ENCODE data around the gene BCL2L11. TPM values are rescaled to one million over a fixed set of nuclear protein-coding genes. Genes with fewer than 3 reads are reported as not detected.

Gene BCL2L11
- total and polyA plus RNA-seq, 10 of the 15 experiments (the other 5 are each of a cell fraction or from before 2014, with no cell fraction given) = 0.29 to 10.1 (median 1.1) TPM

DNA sequence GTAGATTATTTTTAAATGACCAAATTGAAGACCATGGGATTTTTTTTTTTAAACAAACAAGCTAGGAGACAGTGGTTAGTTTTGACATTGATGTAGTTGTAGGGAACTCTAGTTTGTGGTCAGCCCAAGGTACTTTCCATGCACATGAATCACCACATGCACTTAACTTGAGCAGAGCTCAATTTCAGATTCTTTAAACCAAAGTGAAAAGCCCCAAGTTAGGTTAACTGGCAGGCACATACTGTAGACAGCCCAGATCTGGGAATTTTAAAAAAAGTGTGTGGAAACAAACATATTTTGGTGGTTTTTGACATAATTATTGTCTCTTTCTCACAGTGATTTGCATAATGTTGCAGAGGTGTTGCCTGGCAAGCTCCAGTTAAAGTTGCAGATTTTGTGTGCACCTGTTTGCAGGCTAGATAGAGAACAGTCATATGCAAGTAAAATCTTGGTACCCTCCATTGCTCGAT is 88.4 kb downstream of the BCL2L11 start:
- ChIA-PET SMC1A (ENCODE audit: uncharacterized antibody, unreplicated experiment) (interaction anchor here (0.5 to 3.5 kb wide), 23 partner anchors 10 to 488 kb away, joined by 3 to 113 read pairs (median 4); no protein-coding TSS in a partner anchor), POLR2A (interaction anchor here (1.0 to 2.2 kb wide), 9 partner anchors 9 to 88 kb away, joined by 3 to 39 read pairs (median 8); partner anchors contain the start of gene BCL2L11), CTCF (interaction anchor here (0.8 to 2.2 kb wide), 9 partner anchors 10 to 461 kb away, joined by 3 to 28 read pairs (median 5); no protein-coding TSS in a partner anchor), RAD21 (ENCODE audit: unreplicated experiment) (interaction anchor here (0.7 to 3.5 kb wide), 20 partner anchors 10 to 533 kb away, joined by 3 to 139 read pairs (median 6); partner anchors contain the start of genes BCL2L11 and BUB1)
- H3K79me2 ChIP-seq (ENCODE audit: control insufficient read depth, insufficient read depth, low read length) = no peaks in the 10 kb centered on the region
- no TSS peak for BruUV-seq (replicated peaks)
- WGBS (ENCODE audit: insufficient coverage, insufficient replicate concordance, low lambda C conversion rate, missing lambda C conversion rate) = 0% methylated on average over 1 of the region's 1 CpG
- H3K4me3 ChIP-seq = no peak overlapping the region
- in situ Hi-C loops (cut with MboI) = loop anchor here (25.0 kb wide), 1 partner anchor 347 kb away; no protein-coding TSS in a partner anchor
- no peak overlapping the region for H3K9ac ChIP-seq (ENCODE audit: control insufficient read depth, insufficient read depth, low read length)
- peaks cover 7% of the 10 kb centered on the region for H3K4me1 ChIP-seq (ENCODE audit: control insufficient read depth, insufficient read depth, low read length)
- FAIRE-seq (peak; percentile 90), ATAC-seq (peak; percentile 95), DNase-seq (ENCODE audit: low read depth, low spot score) (peak; percentile 97)
- H3K27ac ChIP-seq (ENCODE audit: control insufficient read depth, insufficient read depth) = no peak overlapping the region
- H3K4me2 ChIP-seq (ENCODE audit: control insufficient read depth, insufficient read depth) = no peak overlapping the region
- no peaks in the 10 kb centered on the region for H3K27me3 ChIP-seq (replicated peaks in 1 of 2; ENCODE audit: control insufficient read depth in 2 of 2, insufficient read depth in 2 of 2, low read length in 1 of 2)
- no peaks in the 10 kb centered on the region for H3K36me3 ChIP-seq (ENCODE audit: control insufficient read depth in 2 of 2, insufficient read depth in 2 of 2, low read length in 1 of 2)
- peaks cover 4% of the 10 kb centered on the region for H3K9me3 ChIP-seq (replicated peaks; ENCODE audit: control insufficient read depth, insufficient read depth, low read length)
- no peak overlapping the region for H2AFZ ChIP-seq (ENCODE audit: control insufficient read depth, low read depth, low read length)
- intact Hi-C loops (cut with micrococcal nuclease; ENCODE audit: unreplicated experiment) = loop anchor here (1.0 to 2.0 kb wide), 3 partner anchors 10 to 30 kb away; no protein-coding TSS in a partner anchor
- no peaks in the 10 kb centered on the region for H4K20me1 ChIP-seq (ENCODE audit: control insufficient read depth, insufficient read depth)
- peak; percentile 95 for TF ChIP-seq MTA2 (IDR thresholded peaks at IDR 0.05; ENCODE audit: low read depth)
- TF ChIP-seq TCF3 (IDR thresholded peaks at IDR 0.05; ENCODE audit: borderline replicate concordance, insufficient read depth, low read depth, low read length) = no peak
- TF ChIP-seq, protein P1, sequence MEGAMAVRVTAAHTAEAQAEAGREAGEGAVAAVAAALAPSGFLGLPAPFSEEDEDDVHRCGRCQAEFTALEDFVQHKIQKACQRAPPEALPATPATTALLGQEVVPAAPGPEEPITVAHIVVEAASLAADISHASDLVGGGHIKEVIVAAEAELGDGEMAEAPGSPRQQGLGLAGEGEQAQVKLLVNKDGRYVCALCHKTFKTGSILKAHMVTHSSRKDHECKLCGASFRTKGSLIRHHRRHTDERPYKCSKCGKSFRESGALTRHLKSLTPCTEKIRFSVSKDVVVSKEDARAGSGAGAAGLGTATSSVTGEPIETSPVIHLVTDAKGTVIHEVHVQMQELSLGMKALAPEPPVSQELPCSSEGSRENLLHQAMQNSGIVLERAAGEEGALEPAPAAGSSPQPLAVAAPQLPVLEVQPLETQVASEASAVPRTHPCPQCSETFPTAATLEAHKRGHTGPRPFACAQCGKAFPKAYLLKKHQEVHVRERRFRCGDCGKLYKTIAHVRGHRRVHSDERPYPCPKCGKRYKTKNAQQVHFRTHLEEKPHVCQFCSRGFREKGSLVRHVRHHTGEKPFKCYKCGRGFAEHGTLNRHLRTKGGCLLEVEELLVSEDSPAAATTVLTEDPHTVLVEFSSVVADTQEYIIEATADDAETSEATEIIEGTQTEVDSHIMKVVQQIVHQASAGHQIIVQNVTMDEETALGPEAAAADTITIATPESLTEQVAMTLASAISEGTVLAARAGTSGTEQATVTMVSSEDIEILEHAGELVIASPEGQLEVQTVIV (IDR thresholded peaks at IDR 0.05; ENCODE audit: borderline replicate concordance, partially characterized antibody) = no peak
- TF ChIP-seq BHLHE40 (IDR thresholded peaks at IDR 0.05; ENCODE audit: borderline replicate concordance in 1 of 2, low read depth in 2 of 2, low read length in 1 of 2) = peak; percentile 94 to 96
- no peak for TF ChIP-seq TCF12 (IDR thresholded peaks at IDR 0.05; ENCODE audit: low read depth, low read length)
- TF ChIP-seq, protein P2, sequence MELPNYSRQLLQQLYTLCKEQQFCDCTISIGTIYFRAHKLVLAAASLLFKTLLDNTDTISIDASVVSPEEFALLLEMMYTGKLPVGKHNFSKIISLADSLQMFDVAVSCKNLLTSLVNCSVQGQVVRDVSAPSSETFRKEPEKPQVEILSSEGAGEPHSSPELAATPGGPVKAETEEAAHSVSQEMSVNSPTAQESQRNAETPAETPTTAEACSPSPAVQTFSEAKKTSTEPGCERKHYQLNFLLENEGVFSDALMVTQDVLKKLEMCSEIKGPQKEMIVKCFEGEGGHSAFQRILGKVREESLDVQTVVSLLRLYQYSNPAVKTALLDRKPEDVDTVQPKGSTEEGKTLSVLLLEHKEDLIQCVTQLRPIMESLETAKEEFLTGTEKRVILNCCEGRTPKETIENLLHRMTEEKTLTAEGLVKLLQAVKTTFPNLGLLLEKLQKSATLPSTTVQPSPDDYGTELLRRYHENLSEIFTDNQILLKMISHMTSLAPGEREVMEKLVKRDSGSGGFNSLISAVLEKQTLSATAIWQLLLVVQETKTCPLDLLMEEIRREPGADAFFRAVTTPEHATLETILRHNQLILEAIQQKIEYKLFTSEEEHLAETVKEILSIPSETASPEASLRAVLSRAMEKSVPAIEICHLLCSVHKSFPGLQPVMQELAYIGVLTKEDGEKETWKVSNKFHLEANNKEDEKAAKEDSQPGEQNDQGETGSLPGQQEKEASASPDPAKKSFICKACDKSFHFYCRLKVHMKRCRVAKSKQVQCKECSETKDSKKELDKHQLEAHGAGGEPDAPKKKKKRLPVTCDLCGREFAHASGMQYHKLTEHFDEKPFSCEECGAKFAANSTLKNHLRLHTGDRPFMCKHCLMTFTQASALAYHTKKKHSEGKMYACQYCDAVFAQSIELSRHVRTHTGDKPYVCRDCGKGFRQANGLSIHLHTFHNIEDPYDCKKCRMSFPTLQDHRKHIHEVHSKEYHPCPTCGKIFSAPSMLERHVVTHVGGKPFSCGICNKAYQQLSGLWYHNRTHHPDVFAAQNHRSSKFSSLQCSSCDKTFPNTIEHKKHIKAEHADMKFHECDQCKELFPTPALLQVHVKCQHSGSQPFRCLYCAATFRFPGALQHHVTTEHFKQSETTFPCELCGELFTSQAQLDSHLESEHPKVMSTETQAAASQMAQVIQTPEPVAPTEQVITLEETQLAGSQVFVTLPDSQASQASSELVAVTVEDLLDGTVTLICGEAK (IDR thresholded peaks at IDR 0.05; ENCODE audit: borderline replicate concordance) = no peak
- no peak for TF ChIP-seq ASH2L (IDR thresholded peaks at IDR 0.05; ENCODE audit: borderline replicate concordance, low read depth)
- TF ChIP-seq, protein P3, sequence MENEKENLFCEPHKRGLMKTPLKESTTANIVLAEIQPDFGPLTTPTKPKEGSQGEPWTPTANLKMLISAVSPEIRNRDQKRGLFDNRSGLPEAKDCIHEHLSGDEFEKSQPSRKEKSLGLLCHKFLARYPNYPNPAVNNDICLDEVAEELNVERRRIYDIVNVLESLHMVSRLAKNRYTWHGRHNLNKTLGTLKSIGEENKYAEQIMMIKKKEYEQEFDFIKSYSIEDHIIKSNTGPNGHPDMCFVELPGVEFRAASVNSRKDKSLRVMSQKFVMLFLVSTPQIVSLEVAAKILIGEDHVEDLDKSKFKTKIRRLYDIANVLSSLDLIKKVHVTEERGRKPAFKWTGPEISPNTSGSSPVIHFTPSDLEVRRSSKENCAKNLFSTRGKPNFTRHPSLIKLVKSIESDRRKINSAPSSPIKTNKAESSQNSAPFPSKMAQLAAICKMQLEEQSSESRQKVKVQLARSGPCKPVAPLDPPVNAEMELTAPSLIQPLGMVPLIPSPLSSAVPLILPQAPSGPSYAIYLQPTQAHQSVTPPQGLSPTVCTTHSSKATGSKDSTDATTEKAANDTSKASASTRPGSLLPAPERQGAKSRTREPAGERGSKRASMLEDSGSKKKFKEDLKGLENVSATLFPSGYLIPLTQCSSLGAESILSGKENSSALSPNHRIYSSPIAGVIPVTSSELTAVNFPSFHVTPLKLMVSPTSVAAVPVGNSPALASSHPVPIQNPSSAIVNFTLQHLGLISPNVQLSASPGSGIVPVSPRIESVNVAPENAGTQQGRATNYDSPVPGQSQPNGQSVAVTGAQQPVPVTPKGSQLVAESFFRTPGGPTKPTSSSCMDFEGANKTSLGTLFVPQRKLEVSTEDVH (IDR thresholded peaks at IDR 0.05; ENCODE audit: low read depth, partially characterized antibody) = peak; percentile 56
- TF ChIP-seq, protein P4, sequence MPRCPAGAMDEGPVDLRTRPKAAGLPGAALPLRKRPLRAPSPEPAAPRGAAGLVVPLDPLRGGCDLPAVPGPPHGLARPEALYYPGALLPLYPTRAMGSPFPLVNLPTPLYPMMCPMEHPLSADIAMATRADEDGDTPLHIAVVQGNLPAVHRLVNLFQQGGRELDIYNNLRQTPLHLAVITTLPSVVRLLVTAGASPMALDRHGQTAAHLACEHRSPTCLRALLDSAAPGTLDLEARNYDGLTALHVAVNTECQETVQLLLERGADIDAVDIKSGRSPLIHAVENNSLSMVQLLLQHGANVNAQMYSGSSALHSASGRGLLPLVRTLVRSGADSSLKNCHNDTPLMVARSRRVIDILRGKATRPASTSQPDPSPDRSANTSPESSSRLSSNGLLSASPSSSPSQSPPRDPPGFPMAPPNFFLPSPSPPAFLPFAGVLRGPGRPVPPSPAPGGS (IDR thresholded peaks at IDR 0.05; ENCODE audit: borderline replicate concordance, insufficient read depth, low read depth, low read length, poor library complexity, severe bottlenecking) = peak; percentile 30

Measured in GM12878 (cell line).